ENCODE results near the gene PLPPR5.

The PLPPR5 gene

GRCh38 chr1:98920441-98921110 lies 84.1 kb downstream of the PLPPR5 start:
- Histone ChIP-seq H3K9ac (ENCODE audit: low read length) (no peak overlapping the region), H3K9me3 (ENCODE audit: insufficient read depth, low read length) (no peaks in the 10 kb centered on the region), H3F3A (ENCODE audit: insufficient read depth) (no peaks in the 10 kb centered on the region), H3K4me2 (ENCODE audit: low read depth, low read length, poor library complexity, severe bottlenecking) (no peak overlapping the region), H3K27ac (ENCODE audit: low read depth, low read length) (no peak overlapping the region), H3K36me3 (ENCODE audit: low read length) (no peaks in the 10 kb centered on the region), H3K79me2 (ENCODE audit: insufficient read depth, low read length) (no peaks in the 10 kb centered on the region), H2AFZ (ENCODE audit: low read depth, low read length, severe bottlenecking) (no peak overlapping the region), H3K4me3 (ENCODE audit: insufficient read depth, low read length, poor library complexity, severe bottlenecking) (no peak overlapping the region), H3K27me3 (ENCODE audit: low read length) (no peaks in the 10 kb centered on the region), H4K20me1 (ENCODE audit: low read depth, low read length) (no peaks in the 10 kb centered on the region), H3K9me2 (replicated peaks; ENCODE audit: insufficient read depth, low read length) (no peaks in the 10 kb centered on the region)
- TF ChIP-seq EZH2phosphoT487 (conservative IDR thresholded peaks at IDR 0.05; ENCODE audit: low read length) (no peak), CTCF (IDR thresholded peaks at IDR 0.05; ENCODE audit: insufficient read depth, low read length, poor library complexity, severe bottlenecking) (no peak)

GRCh38 chr1:98919652-98920051 lies 85.0 kb downstream of the PLPPR5 start:
- no peak for TF ChIP-seq EZH2phosphoT487 (conservative IDR thresholded peaks at IDR 0.05; ENCODE audit: low read length)
- TF ChIP-seq CTCF (IDR thresholded peaks at IDR 0.05; ENCODE audit: insufficient read depth, low read length, poor library complexity, severe bottlenecking) = no peak
- no peaks in the 10 kb centered on the region for H3K27me3 ChIP-seq (ENCODE audit: low read length)
- no peaks in the 10 kb centered on the region for H3K36me3 ChIP-seq (ENCODE audit: low read length)
- no peak overlapping the region for H3K4me3 ChIP-seq (ENCODE audit: insufficient read depth, low read length, poor library complexity, severe bottlenecking)
- no peaks in the 10 kb centered on the region for H4K20me1 ChIP-seq (ENCODE audit: low read depth, low read length)
- H3K9me3 ChIP-seq (ENCODE audit: insufficient read depth, low read length) = no peaks in the 10 kb centered on the region
- H3F3A ChIP-seq (ENCODE audit: insufficient read depth) = no peaks in the 10 kb centered on the region
- no peak overlapping the region for H3K4me2 ChIP-seq (ENCODE audit: low read depth, low read length, poor library complexity, severe bottlenecking)
- no peaks in the 10 kb centered on the region for H3K79me2 ChIP-seq (ENCODE audit: insufficient read depth, low read length)
- H3K9ac ChIP-seq (ENCODE audit: low read length) = no peak overlapping the region
- H3K27ac ChIP-seq (ENCODE audit: low read depth, low read length) = no peak overlapping the region
- no peak overlapping the region for H2AFZ ChIP-seq (ENCODE audit: low read depth, low read length, severe bottlenecking)
- no peaks in the 10 kb centered on the region for H3K9me2 ChIP-seq (replicated peaks; ENCODE audit: insufficient read depth, low read length)

- Histone ChIP-seq H3K4me2 (ENCODE audit: low read depth, low read length, poor library complexity, severe bottlenecking) (no peak overlapping the region), H3K4me3 (ENCODE audit: insufficient read depth, low read length, poor library complexity, severe bottlenecking) (no peak overlapping the region), H3K79me2 (ENCODE audit: insufficient read depth, low read length) (no peaks in the 10 kb centered on the region), H3K9me3 (ENCODE audit: insufficient read depth, low read length) (no peaks in the 10 kb centered on the region), H4K20me1 (ENCODE audit: low read depth, low read length) (no peaks in the 10 kb centered on the region), H3K27me3 (ENCODE audit: low read length) (no peaks in the 10 kb centered on the region), H3K36me3 (ENCODE audit: low read length) (no peaks in the 10 kb centered on the region), H3K27ac (ENCODE audit: low read depth, low read length) (no peak overlapping the region), H2AFZ (ENCODE audit: low read depth, low read length, severe bottlenecking) (no peak overlapping the region), H3K9ac (ENCODE audit: low read length) (no peak overlapping the region), H3K9me2 (replicated peaks; ENCODE audit: insufficient read depth, low read length) (no peaks in the 10 kb centered on the region), H3F3A (ENCODE audit: insufficient read depth) (no peaks in the 10 kb centered on the region)
- no peak for TF ChIP-seq CTCF (IDR thresholded peaks at IDR 0.05; ENCODE audit: insufficient read depth, low read length, poor library complexity, severe bottlenecking)
- no peak for TF ChIP-seq EZH2phosphoT487 (conservative IDR thresholded peaks at IDR 0.05; ENCODE audit: low read length)
Observed at GRCh38 chr1:98919211-98919610, 85.5 kb downstream of the PLPPR5 start.

Data from SU-DHL-6 (cell line).